Cardiac muscle cell (in vitro differentiated cells and primary cell): ENCODE measurements around the gene SHMT1. TPM values are rescaled to one million over a fixed set of nuclear protein-coding genes. Genes with fewer than 3 reads are reported as not detected.
"Not testable (repeated sequence)": the region's sequence is repeated elsewhere in the genome, so short reads cannot be mapped to it uniquely, and the experiment has no call there.

Experiments
- DNase-seq, 2 donors: peaks; one replicate each; pipeline versions ENCODE4 v3.0.0 to v3.0.0-alpha.2; 2010 to 2017; ENCODE audit warnings: low read depth in 1 of 2, low spot score in 1 of 2
- H3K27ac ChIP-seq: fragments of 200-600 bp; sonication (generic); 2 replicates; pipeline ENCODE4 v1.5.1; 2016
- H3K27me3 ChIP-seq: fragments of 200-600 bp; sonication (generic); 2 replicates; pipeline ENCODE4 v1.6.0; 2016; ENCODE audit warnings: control low read depth
- H3K36me3 ChIP-seq: fragments of 200-600 bp; sonication (generic); 2 replicates; pipeline ENCODE4 v1.5.1; 2016; ENCODE audit warnings: control low read depth
- H3K4me1 ChIP-seq: fragments of 200-600 bp; sonication (generic); 2 replicates; pipeline ENCODE4 v1.8.1; 2017; ENCODE audit warnings: low read depth, mild to moderate bottlenecking, mixed run types
- H3K4me3 ChIP-seq: fragments of 200-600 bp; sonication (generic); 2 replicates; pipeline ENCODE4 v1.5.1; 2016; ENCODE audit warnings: mild to moderate bottlenecking
- H3K9me3 ChIP-seq: fragments of 200-600 bp; sonication (generic); 2 replicates; pipeline ENCODE4 v1.5.1; 2017; ENCODE audit warnings: low read depth, mild to moderate bottlenecking, control low read depth
- CTCF ChIP-seq: IDR thresholded peaks from 2 replicates; pipeline ENCODE4 v1.5.1; 2012; ENCODE audit warnings: low read depth, mild to moderate bottlenecking, low read length
- polyA plus RNA-seq: library from polyadenylated mRNA; unstranded; fragments of >200 nt; fragmentation: Nextera tagmentation; extraction: Ambion mirVana; gene quantifications from 2 replicates; pipeline ENCODE4 v1.2.1, GENCODE V29; 2016
- total RNA-seq: library from RNA; depleted of rRNA; stranded (reverse); fragments of >200 nt; gene quantifications from 2 replicates; pipeline ENCODE4 v1.2.3, GENCODE V29; 2016

The SHMT1 gene
- total and polyA plus RNA-seq, 2 experiments from 2014 or later, result 24.8 to 30.6 TPM

GRCh38 chr17:18314059-18314730 is 49.2 kb downstream of the SHMT1 start:
- Histone ChIP-seq H3K36me3 (peaks cover 4% of the 10 kb centered on the region), H3K4me3 (peak overlapping the region; percentile 85), H3K27me3 (no peaks in the 10 kb centered on the region), H3K9me3 (no peaks in the 10 kb centered on the region), H3K4me1 (peaks cover 19% of the 10 kb centered on the region), H3K27ac (peak overlapping the region; percentile 99)
- DNase-seq, result peak; percentile 15 to 29
- no peak for TF ChIP-seq CTCF

- DNase-seq, result no peak
These were observed 54.1 kb downstream of the SHMT1 start for GRCh38 chr17:18309202-18309601.

GRCh38 chr17:18303206-18303605 is 60.1 kb downstream of the SHMT1 start:
- DNase-seq, H3K4me1 ChIP-seq, H3K27me3 ChIP-seq, H3K9me3 ChIP-seq, H3K4me3 ChIP-seq: not testable (repeated sequence)
- H3K27ac ChIP-seq, result peak overlapping the region; percentile 67
- peaks cover 67% of the 10 kb centered on the region for H3K36me3 ChIP-seq

More at GRCh38 chr17:18309202-18309601, 54.1 kb downstream of the SHMT1 start:
- H3K27ac ChIP-seq, result no peak overlapping the region
- H3K36me3 ChIP-seq, result peaks cover 39% of the 10 kb centered on the region
- TF ChIP-seq CTCF, result no peak
- H3K4me1 ChIP-seq, result peaks cover 11% of the 10 kb centered on the region
- no peak overlapping the region for H3K4me3 ChIP-seq
- H3K9me3 ChIP-seq, result no peaks in the 10 kb centered on the region
- H3K27me3 ChIP-seq, result no peaks in the 10 kb centered on the region

GRCh38 chr17:18300725-18301480 is 62.4 kb downstream of the SHMT1 start:
- H3K4me1 ChIP-seq, result peaks cover 6% of the 10 kb centered on the region
- DNase-seq, result no peak
- no peaks in the 10 kb centered on the region for H3K27me3 ChIP-seq
- H3K9me3 ChIP-seq, result no peaks in the 10 kb centered on the region
- no peak for TF ChIP-seq CTCF
- H3K4me3 ChIP-seq, result no peak overlapping the region
- peaks cover 56% of the 10 kb centered on the region for H3K36me3 ChIP-seq
- H3K27ac ChIP-seq, result no peak overlapping the region

GRCh38 chr17:18298061-18298460 is 65.3 kb downstream of the SHMT1 start:
- H3K9me3 ChIP-seq, H3K4me1 ChIP-seq, H3K4me3 ChIP-seq, H3K27me3 ChIP-seq, DNase-seq, H3K27ac ChIP-seq: not testable (repeated sequence)
- H3K36me3 ChIP-seq, result peaks cover 38% of the 10 kb centered on the region

- TF ChIP-seq CTCF, result no peak
- Histone ChIP-seq H3K9me3 (no peaks in the 10 kb centered on the region), H3K27ac (no peak overlapping the region), H3K36me3 (peaks cover 57% of the 10 kb centered on the region), H3K4me1 (no peaks in the 10 kb centered on the region), H3K27me3 (no peaks in the 10 kb centered on the region), H3K4me3 (no peak overlapping the region)
- DNase-seq, result no peak
These were observed 71.4 kb downstream of the SHMT1 start for GRCh38 chr17:18291718-18292540.
